Epithelial cell of prostate (primary cell): Measurements from ENCODE around the gene FAM3D.

Experiments
- DNase-seq: peaks from one replicate; pipeline ENCODE4 v3.0.0-alpha.2; 2011; ENCODE audit warnings: low read depth, low spot score
- H3K27ac ChIP-seq: fragments of 450-650 bp; 2 replicates; pipeline ENCODE4 v1.5.1; 2017; ENCODE audit warnings: mild to moderate bottlenecking

Gene FAM3D

DNA sequence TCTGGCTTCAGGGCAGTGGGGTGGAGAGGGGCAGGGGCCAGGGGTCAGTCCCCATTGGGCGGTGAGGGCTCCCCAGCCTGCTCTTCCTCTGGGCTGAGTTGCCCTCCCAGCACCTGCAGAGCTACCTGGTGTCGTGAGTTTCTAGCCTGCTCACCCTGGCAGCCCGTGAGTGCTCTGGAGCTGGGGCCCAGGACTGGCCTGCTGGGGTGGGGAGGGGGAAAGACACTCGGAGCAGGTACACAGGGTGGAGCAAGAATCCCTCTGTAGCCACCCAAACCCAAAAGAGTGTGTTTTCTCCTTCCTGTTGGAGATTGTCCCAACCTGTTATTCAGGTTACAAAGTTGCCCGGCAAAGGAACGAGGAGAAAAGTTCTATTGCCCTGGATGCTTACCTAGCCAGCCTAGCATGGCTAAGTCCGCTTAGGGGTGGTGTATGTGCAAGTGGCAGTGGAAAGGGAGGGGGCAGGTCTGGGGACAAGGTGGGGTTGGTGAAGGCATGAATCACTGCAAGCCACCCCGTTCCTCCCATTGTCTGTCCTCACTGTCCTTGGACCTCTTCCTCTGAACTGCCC, 8.9 kb downstream of the FAM3D start:
- H3K27ac ChIP-seq = no peak overlapping the region
- DNase-seq = no peak

DNA sequence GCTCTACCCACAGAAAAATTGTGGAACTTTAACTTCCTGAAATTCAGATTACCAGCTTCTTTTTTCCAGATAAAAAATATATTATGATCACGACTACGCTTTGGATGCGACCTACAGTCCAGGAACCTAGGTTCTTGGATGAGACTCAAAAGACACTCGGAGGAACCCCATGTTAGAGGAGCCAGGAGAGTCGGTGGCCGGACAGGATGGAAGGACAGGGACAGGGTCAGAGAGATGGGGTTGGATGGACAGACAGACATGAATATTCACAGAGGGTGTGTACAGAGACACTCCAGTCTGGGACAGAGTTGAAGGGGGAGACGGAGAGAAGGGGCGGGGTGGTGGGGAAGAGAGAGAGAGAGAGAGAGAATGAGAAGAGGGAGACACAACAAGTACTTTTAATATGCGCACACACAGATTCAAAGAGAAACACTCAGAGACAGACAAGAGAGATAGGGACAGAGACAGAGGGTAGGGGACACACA, 9.5 kb downstream of the FAM3D start:
- no peak overlapping the region for H3K27ac ChIP-seq
- DNase-seq = no peak

DNA sequence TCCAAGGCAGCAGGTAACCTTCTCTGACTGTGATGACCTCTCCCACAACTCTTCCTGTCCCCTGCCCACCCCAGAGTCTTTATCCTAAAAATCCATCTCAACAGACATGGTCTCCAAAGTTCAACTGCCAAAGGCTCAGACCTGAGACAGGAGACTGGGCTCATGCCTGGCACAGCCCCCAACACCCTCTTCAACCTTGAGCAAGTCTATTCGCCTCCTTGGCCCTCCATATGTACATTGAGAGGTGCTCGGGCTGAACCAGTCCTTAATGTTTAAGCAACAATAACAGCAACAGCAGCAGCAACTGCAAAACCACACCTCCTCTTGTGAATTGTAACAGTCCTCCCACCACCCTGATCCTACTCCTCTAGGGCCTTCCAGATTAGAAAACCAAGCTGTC, 9.9 kb downstream of the FAM3D start:
- DNase-seq = no peak
- H3K27ac ChIP-seq = no peak overlapping the region

DNA sequence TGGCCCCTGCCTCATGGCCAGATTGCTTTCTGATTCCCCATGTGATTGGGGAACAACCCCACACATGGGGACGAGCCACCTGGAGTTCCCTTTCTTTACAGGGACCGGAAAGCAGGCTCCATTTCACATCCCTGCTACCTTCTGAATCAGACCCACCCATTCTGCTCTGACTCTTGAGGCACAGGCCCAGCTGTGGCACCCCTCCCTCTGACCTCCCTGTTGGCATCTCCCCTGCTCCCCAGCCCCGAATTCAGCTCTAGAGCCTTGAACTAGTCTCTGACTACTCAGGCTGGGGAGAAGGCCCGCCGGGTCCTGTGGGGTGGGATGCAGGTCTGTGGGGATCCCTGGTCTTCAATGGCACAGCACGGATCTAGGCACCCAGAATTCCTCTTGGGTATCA, 12.1 kb downstream of the FAM3D start:
- no peak overlapping the region for H3K27ac ChIP-seq
- DNase-seq = no peak

DNA sequence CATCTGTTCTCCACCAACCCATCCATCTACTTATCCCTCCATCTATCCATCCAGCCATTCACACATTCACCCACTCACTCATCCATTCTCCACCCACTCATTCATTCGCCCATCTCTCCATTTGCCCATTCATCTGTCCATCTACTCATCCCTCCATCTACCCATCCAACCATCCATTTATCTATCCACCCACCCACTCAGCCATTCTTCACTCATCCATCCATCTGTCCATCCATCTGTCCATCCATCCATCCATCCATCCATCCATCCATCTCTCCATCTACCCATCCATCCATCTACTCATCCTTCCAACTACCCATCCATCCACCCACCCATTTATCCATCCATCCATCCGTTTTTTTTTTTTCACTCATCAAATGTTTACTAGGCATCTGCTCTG, 13.9 kb downstream of the FAM3D start:
- DNase-seq = no peak

DNA sequence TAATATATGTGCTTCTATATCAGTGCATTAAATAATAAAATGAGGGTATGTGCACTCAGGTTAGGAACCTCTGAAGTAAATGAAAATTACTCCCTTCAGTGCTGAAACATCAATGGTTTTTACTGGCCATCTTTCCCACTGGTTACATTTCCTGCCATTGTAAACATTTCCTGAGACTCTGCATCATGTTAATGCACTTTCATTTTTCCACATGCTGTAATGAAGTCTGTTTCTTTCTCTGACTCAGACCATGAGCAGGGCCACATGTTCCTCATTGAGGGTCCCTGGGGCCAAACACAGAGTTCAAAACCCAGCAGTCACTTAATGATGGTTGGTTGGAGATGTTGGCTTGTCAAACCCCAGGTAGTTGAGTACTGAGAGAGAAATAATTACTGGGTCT, 15.3 kb downstream of the FAM3D start:
- H3K27ac ChIP-seq = no peak overlapping the region
- DNase-seq = no peak

More for the DNA sequence above, 13.9 kb downstream of the FAM3D start:
- H3K27ac ChIP-seq = no peak overlapping the region

- H3K27ac ChIP-seq = no peak overlapping the region
- DNase-seq = peak; percentile 48
Observed at GRCh38 chr3:58647381-58648141, 19.0 kb downstream of the FAM3D start.

- no peak overlapping the region for H3K27ac ChIP-seq
- DNase-seq = no peak
Observed at GRCh38 chr3:58646503-58646902, 20.1 kb downstream of the FAM3D start.

- no peak overlapping the region for H3K27ac ChIP-seq
- no peak for DNase-seq
Observed at GRCh38 chr3:58645726-58646125, 20.8 kb downstream of the FAM3D start.

- no peak for DNase-seq
Observed at GRCh38 chr3:58642846-58643245, 23.7 kb downstream of the FAM3D start.

DNA sequence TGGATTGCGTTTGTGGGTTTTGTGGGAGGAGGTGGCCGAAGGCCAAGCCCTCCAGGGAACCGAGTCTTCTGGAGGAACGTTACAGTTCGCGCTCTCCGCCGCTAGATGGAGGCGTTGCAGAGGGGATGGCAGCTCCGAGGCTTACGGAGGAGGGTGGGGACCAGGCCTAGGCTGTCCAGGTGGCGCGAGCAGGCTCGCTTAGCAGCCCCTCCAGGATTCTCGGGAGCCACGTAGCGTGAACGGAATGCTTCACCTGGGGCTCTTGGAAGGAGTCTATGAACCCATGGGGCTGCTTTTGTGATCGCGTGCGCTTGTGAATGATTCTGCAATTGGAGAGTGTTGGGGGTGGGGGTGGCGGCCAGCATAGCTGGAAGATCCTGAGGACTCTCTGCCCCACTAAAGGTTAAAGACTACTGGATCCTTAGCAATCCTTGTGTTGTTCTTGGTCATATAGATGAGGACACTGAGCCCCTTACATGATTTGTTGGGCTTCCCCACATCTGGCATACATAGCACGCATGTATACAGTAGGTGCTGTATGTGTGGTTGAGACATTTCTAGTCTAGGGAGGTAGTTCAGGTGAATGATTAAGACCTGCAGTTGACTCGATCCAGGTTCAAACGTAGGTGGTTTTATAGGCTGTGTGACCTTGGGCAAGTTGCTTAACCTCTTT, 25.7 kb downstream of the FAM3D start:
- no peak for DNase-seq
- H3K27ac ChIP-seq = no peak overlapping the region

More at GRCh38 chr3:58642846-58643245, 23.7 kb downstream of the FAM3D start:
- H3K27ac ChIP-seq = no peak overlapping the region

GRCh38 chr3:58639842-58640241, 26.7 kb downstream of the FAM3D start:
- no peak overlapping the region for H3K27ac ChIP-seq

GRCh38 chr3:58639001-58639400, 27.6 kb downstream of the FAM3D start:
- no peak for DNase-seq

More at GRCh38 chr3:58639842-58640241, 26.7 kb downstream of the FAM3D start:
- no peak for DNase-seq

DNA sequence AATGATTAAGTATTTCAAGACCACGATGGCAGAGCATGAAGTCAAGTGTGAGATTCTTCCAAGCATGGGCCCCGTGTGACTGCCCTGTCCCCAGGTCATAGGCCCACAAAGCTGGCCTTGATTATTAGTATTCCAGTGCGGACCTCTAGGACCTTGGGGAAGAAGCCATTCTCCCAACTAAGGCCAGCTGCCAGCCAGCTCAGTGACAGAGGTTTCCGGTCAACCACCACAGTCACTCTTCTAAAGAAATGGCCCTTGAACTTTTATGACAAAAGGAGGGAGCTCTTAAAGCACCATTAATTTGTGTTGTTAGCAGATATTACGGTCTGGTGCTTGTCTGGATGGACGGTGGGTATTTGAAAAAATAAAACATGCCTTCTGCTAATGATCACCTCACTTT, 28.0 kb downstream of the FAM3D start:
- no peak for DNase-seq

More at GRCh38 chr3:58639001-58639400, 27.6 kb downstream of the FAM3D start:
- H3K27ac ChIP-seq = no peak overlapping the region

GRCh38 chr3:58637509-58637908, 29.1 kb downstream of the FAM3D start:
- DNase-seq = no peak
- H3K27ac ChIP-seq = no peak overlapping the region

More for the DNA sequence above, 28.0 kb downstream of the FAM3D start:
- no peak overlapping the region for H3K27ac ChIP-seq

DNA sequence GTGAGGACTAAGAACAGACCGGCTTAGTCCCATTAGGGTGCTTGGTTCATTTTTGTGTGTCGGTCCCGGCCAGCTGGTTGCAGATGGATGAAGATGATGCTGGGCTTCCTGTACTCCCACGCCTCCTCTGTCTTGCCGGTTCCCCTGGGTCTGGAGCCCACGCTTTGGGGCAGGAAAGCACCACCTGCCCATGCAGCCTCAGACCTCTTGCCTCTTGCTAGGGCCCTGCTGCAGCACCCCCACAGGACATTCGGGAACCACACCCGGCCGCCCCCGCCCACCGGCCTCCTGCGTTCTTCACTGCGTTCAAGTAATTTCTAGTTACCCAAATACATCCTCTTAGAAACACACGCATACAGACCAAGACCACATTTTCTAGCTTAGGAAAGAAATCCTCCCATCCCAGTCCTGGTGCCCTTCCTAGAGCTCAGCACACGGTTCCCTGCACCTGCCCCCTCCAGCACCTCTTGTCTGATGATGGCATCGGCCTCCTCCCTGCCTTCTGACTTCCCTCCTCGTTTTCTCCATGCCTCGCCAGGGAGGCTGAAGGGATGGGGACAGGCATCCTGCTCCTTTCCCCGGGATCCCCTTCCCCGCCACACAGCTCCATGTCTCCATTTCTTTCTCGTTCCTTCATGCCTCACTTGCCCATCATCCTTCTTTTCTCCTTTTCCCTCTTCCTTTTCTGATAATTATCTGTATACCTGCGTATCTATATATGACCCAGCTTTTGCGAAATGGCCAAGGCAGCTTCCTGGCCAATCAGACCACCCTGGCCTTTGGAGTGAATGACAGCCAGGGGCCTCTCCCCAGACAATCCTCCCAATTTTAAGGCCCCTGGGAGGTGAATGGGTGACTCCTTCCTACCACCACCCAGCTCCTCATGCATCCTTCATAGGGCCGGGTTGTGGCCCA, 30.9 kb downstream of the FAM3D start:
- H3K27ac ChIP-seq = no peak overlapping the region
- no peak for DNase-seq

GRCh38 chr3:58633157-58633865, 33.3 kb downstream of the FAM3D start:
- DNase-seq = no peak
- H3K27ac ChIP-seq = no peak overlapping the region

- no peak for DNase-seq
- no peak overlapping the region for H3K27ac ChIP-seq
Observed at GRCh38 chr3:58631742-58632141, 34.8 kb downstream of the FAM3D start.

- no peak for DNase-seq
- H3K27ac ChIP-seq = no peak overlapping the region
Observed at GRCh38 chr3:58630710-58631092, 35.9 kb downstream of the FAM3D start.
